ENCODE results near the gene KCNMB3.

- TF ChIP-seq CTCF (IDR thresholded peaks at IDR 0.05; ENCODE audit: insufficient read depth, low read length) (no peak), POLR2AphosphoS5 (IDR thresholded peaks at IDR 0.05; ENCODE audit: low read depth) (no peak), GABPA (IDR thresholded peaks at IDR 0.05; ENCODE audit: low read depth) (no peak)
These were observed 28.2 kb upstream of the KCNMB3 start for GRCh38 chr3:179278932-179279693.

Measured in HL-60 (cell line).